Ovary (tissue), 9 donors: ENCODE measurements around the gene LRP1B. TPM values are rescaled to one million over a fixed set of nuclear protein-coding genes. Genes with fewer than 3 reads are reported as not detected.

Experiments
- DNase-seq, 5 donors: peaks; one replicate each; pipeline ENCODE4 v3.0.0-alpha.2; 2019 to 2020
- H3K27ac ChIP-seq, 2 donors: fragments of 200-600 bp; one replicate each; pipeline versions ENCODE4 v1.5.1 to v1.8.0; 2019 to 2022
- H3K27me3 ChIP-seq: fragments of 200-600 bp; one replicate; pipeline ENCODE4 v1.8.0; 2022
- H3K36me3 ChIP-seq: fragments of 200-600 bp; sonication (generic); one replicate; pipeline ENCODE4 v1.5.1; 2019
- H3K4me1 ChIP-seq: one replicate; pipeline ENCODE4 v1.8.1; 2013; ENCODE audit warnings: mild to moderate bottlenecking, moderate library complexity; ENCODE audit not compliant: insufficient read depth
- H3K4me3 ChIP-seq: fragments of 200-600 bp; sonication (generic); one replicate; pipeline ENCODE4 v1.5.1; 2017
- H3K9me3 ChIP-seq, 2 donors: fragments of 200-600 bp in 1 of 2; sonication (generic) in 1 of 2; one replicate each; pipeline versions ENCODE4 v1.5.1 to v1.8.1; 2013 to 2019; ENCODE audit warnings: mild to moderate bottlenecking in 1 of 2, moderate library complexity in 1 of 2
- CTCF ChIP-seq, 3 donors: fragments of 450-650 bp in 2 of 3; fragments of 200-600 bp in 1 of 3; IDR thresholded peaks; one replicate each; pipeline versions ENCODE4 v1.5.1 to v1.8.0; 2016 to 2022; ENCODE audit warnings: antibody characterized with exemption in 3 of 3, mild to moderate bottlenecking in 1 of 3
- EP300 ChIP-seq: sonication (generic); formaldehyde crosslinking; IDR thresholded peaks from one replicate; pipeline ENCODE4 v1.6.1; 2017; ENCODE audit warnings: antibody characterized with exemption
- POLR2A ChIP-seq: fragments of 450-650 bp; IDR thresholded peaks from one replicate; pipeline ENCODE4 v1.6.1; 2017; ENCODE audit warnings: antibody characterized with exemption, mild to moderate bottlenecking, moderate library complexity
- WGBS, 3 donors: extraction: QIAGEN DNeasy Blood & Tissue Kit in 1 of 3; methylation state at CpG; one replicate each; pipeline versions ENCODE4 v1.1.5 to v1.1.7; 2013 to 2017; 5-methylcytosine and 5-hydroxymethylcytosine counted together
- intact Hi-C, 4 donors: fragments of 100-400 bp; cut with DNase I; formaldehyde crosslinking; loops; one replicate each; pipeline versions ENCODE4 v1.11.0 to v1.15.1; 2022 to 2023
- polyA plus RNA-seq, 2 donors: library from polyadenylated mRNA; stranded (reverse); fragments of 200-250 nt in 1 of 2; fragments of 350-450 nt in 1 of 2; fragmentation: Illumina TruSeq in 1 of 2; extraction: RNeasy Lipid Tissue Mini Kit (QIAGEN cat#74804) in 1 of 2; gene quantifications; one replicate each; pipeline ENCODE4 v1.2.3, GENCODE V29; 2013 to 2014
- total RNA-seq, 7 donors: library from RNA; depleted of rRNA in 2 of 7; stranded (reverse); fragments of >200 nt in 2 of 7; fragmentation: NEBNext Ultra II Directional in 3 of 7; extraction: Animal tissue kit (Norgen Biotek cat#: 25700) in 3 of 7; gene quantifications; one replicate each; pipeline versions ENCODE4 v1.1.0 to v1.2.4, GENCODE V29; 2016 to 2023
- donor health status: DM: no; HTN: no; CAD: no; lungs with moderate emphysema.
- donor health status: DM: no; HTN: no; CAD: no.
- donor health status: Bipolar disorder and iron deficiency.
- donor health status: DM: yes; HTN: yes; CAD: no.
- donor health status: DM: no; HTN: no; CAD: no.
- donor health status: DM: yes; HTN: yes; CAD: no.

LRP1B gene
- total and polyA plus RNA-seq, 9 donors = 0.08 to 2.6 (median 0.37) TPM

- Histone ChIP-seq H3K4me3 (no peak overlapping the region), H3K9me3 (no peaks in the 10 kb centered on the region), H3K4me1 (no peaks in the 10 kb centered on the region), H3K27ac (no peak overlapping the region), H3K27me3 (no peaks in the 10 kb centered on the region), H3K36me3 (no peaks in the 10 kb centered on the region)
- WGBS, 3 donors = 33 to 46% (median 35%) methylated on average over 2 of the region's 2 CpGs
- intact Hi-C loops = no loop called here
- TF ChIP-seq CTCF (IDR thresholded peaks at IDR 0.05) (no peak), POLR2A (no peak), EP300 (no peak)
- no peak for DNase-seq
These were observed 54.5 kb downstream of the LRP1B start for GRCh38 chr2:142076317-142076716.

- no peaks in the 10 kb centered on the region for H3K36me3 ChIP-seq
- H3K27ac ChIP-seq = no peak overlapping the region
- H3K27me3 ChIP-seq = no peaks in the 10 kb centered on the region
- WGBS, 3 donors = 46 to 48% (median 46%) methylated on average over 2 of the region's 2 CpGs
- intact Hi-C loops = no loop called here
- TF ChIP-seq POLR2A (no peak), CTCF (IDR thresholded peaks at IDR 0.05) (no peak), EP300 (no peak)
- no peaks in the 10 kb centered on the region for H3K4me1 ChIP-seq
- no peak for DNase-seq
- no peak overlapping the region for H3K4me3 ChIP-seq
- H3K9me3 ChIP-seq = no peaks in the 10 kb centered on the region
These were observed 55.0 kb downstream of the LRP1B start for GRCh38 chr2:142075826-142076225.

- Histone ChIP-seq H3K9me3 (no peaks in the 10 kb centered on the region), H3K27me3 (no peaks in the 10 kb centered on the region), H3K36me3 (no peaks in the 10 kb centered on the region), H3K27ac (no peak overlapping the region), H3K4me1 (no peaks in the 10 kb centered on the region), H3K4me3 (no peak overlapping the region)
- intact Hi-C loops = no loop called here
- WGBS, 3 donors = 64 to 76% (median 71%) methylated on average over 4 of the region's 4 CpGs
- DNase-seq = no peak
- no peak for TF ChIP-seq CTCF (IDR thresholded peaks at IDR 0.05)
- TF ChIP-seq EP300 = no peak
- TF ChIP-seq POLR2A = no peak
These were observed 61.4 kb downstream of the LRP1B start for GRCh38 chr2:142069251-142069888.

- no peaks in the 10 kb centered on the region for H3K4me1 ChIP-seq
- no peak overlapping the region for H3K4me3 ChIP-seq
- TF ChIP-seq EP300 (no peak), CTCF (IDR thresholded peaks at IDR 0.05) (no peak), POLR2A (no peak)
- intact Hi-C loops = no loop called here
- no peak for DNase-seq
- no peaks in the 10 kb centered on the region for H3K36me3 ChIP-seq
- no peak overlapping the region for H3K27ac ChIP-seq
- WGBS, 3 donors = 68 to 82% (median 75%) methylated on average over 3 of the region's 3 CpGs
- no peaks in the 10 kb centered on the region for H3K9me3 ChIP-seq
- H3K27me3 ChIP-seq = no peaks in the 10 kb centered on the region
These were observed 65.1 kb downstream of the LRP1B start for GRCh38 chr2:142065700-142066099.
